HG03159 (cell line): ENCODE data around the gene DNASE2.
"Not testable (repeated sequence)": the region's sequence is repeated elsewhere in the genome, so short reads cannot be mapped to it uniquely, and the experiment has no call there.

ENCODE experiments used
- ATAC-seq: cut with Tn5 transposase; IDR thresholded peaks from one replicate; pipeline ENCODE4 v1.9.1; 2021; ENCODE audit warnings: mild to moderate bottlenecking, moderate library complexity; ENCODE audit not compliant: unreplicated experiment

Gene DNASE2

GRCh38 chr19:12865746-12866415 lies 15.4 kb downstream of the DNASE2 start:
- ATAC-seq, result no peak

DNA sequence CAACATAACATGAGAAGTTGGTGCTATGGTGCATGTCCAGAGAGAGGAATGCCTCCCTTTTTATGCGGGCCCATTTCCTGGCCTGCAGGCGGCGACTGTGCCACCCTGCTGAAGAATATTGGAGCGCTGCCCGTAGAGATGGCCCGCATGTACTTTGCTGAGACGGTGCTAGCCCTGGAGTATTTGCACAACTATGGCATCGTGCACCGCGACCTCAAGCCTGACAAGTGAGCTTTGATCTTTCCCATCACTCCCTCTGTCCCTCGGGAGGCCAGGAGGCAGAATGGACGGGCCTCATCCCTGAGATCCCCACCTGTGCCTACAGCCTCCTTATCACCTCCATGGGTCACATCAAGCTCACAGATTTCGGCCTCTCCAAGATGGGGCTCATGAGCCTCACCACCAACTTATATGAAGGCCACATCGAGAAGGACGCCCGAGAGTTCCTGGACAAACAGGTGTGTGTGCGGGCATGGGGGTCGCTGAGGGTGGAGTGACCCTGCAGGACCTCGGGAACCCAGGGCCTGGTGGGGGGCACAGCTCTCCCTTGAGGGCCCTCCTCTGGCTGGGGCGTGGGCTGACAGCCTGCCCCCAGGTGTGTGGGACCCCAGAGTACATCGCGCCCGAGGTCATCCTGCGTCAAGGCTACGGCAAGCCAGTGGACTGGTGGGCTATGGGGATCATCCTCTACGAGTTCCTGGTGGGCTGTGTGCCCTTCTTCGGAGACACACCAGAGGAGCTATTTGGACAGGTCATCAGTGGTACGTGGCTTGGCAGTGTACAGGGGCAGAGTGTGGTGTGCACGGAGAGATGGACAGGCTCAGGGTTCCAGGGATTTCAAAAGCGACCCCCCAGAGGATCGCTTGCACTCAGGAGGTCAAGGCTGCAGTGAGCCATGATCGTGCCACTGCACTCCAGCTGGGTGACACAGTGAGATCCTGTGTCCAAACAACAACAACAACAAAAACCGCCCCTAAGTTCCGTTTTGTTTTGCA lies 16.2 kb downstream of the DNASE2 start:
- ATAC-seq, result no peak

- ATAC-seq, result no peak
Measured at GRCh38 chr19:12864143-12864542, 17.1 kb downstream of the DNASE2 start.

DNA sequence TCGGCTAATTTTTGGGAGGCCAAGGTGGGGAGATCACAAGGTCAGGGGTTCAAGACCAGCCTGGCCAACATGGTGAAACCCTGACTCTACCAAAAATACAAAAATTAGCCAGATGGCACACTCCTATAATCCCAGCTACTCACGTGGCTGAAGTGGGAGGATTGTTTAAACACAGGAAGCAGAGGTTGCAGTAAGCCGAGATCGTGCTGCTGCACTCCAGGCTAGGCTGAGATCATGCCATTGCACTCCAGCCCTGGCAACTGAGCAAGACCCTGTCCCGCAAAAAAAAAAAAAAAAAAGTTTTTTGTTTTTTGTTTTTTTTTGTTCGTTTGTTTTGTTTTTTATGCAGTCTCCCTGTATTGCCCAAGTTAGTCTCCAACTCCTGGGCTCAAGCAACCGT lies 21.7 kb downstream of the DNASE2 start:
- no peak for ATAC-seq

- no peak for ATAC-seq
Measured at GRCh38 chr19:12858041-12858928, 23.0 kb downstream of the DNASE2 start.

DNA sequence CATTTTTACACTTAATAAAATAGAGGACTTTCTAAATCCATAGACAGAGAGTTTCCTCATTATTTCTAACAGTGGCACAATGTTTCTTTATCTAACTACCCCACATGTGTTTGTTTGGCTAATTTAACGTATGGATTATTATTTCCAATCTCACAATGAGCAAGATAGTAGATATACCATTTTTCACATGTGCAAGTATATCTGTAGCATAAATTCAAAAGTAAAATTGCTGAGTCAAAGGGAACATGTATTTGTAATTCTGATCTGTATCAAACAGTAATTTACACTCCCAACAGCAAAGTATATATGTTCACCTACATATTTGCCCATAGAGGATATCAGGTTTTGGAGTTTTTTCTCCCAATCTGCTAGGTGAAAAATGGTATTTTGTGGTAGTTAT lies 24.6 kb downstream of the DNASE2 start:
- no peak for ATAC-seq

DNA sequence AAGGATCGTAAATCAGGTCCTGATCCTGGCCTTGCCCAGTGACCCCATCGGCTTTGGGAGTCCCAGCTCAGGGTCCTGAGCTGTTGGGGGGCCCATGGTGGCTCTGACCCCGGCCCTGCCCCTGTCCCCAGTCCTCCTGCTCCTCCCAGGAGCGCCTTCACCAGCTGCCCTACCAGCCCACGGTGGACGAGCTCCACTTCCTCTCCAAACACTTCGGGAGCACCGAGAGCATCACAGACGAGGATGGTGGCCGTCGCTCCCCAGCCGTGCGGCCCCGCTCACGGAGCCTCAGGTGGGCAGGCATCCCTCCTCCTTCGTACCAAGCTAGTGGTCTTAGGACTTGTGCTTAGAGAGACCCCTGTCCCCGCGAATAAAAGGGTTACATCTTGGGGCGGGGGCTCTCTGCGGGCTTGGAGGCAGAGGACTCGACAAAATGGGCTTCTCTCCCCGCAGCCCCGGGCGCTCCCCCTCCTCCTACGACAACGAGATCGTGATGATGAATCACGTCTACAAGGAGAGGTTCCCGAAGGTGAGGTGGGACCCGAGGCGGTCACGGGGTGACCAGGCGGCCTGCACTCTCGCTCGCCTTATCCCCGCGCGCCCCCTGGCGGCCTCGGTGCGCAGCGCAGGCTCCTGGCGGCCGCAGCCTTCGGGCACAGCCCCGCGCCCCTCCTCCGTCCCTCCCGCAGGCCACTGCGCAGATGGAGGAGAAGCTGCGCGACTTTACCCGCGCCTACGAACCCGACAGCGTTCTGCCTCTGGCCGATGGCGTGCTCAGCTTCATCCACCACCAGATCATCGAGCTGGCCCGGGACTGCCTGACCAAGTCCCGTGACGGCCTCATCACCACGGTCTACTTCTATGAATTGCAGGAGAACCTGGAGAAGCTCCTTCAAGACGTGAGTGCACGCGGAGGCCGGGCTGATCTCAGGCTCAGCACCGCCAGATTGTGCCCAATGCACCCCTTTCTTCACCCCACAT lies 33.8 kb downstream of the DNASE2 start:
- ATAC-seq, result no peak

GRCh38 chr19:12846613-12847012 lies 34.6 kb downstream of the DNASE2 start:
- not testable (repeated sequence) for ATAC-seq

GRCh38 chr19:12843999-12844732 lies 37.1 kb downstream of the DNASE2 start:
- ATAC-seq, result no peak

- no peak for ATAC-seq
Measured at GRCh38 chr19:12843328-12843727, 37.9 kb downstream of the DNASE2 start.

DNA sequence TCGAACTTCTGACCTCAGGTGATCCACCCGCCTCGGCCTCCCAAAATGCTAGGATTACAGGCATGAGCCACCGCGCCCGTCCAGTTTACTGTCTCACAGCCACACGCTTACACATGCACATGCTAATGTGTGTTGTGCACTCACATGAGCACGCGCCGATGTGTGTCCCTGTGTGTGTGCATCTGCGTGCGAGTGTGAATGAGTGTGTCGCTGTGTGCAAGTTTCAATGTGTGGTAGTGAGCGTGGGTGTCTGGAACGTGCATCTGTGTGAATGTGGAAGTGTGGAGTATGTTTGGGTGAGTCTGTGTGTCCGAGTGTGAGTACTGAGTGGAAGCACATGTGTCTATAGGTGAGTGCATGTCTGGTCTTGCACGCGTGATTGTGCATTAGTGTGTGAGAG lies 38.7 kb downstream of the DNASE2 start:
- ATAC-seq, result no peak

GRCh38 chr19:12841094-12841493 lies 40.2 kb downstream of the DNASE2 start:
- no peak for ATAC-seq

GRCh38 chr19:12840091-12841079 lies 40.9 kb downstream of the DNASE2 start:
- no peak for ATAC-seq

DNA sequence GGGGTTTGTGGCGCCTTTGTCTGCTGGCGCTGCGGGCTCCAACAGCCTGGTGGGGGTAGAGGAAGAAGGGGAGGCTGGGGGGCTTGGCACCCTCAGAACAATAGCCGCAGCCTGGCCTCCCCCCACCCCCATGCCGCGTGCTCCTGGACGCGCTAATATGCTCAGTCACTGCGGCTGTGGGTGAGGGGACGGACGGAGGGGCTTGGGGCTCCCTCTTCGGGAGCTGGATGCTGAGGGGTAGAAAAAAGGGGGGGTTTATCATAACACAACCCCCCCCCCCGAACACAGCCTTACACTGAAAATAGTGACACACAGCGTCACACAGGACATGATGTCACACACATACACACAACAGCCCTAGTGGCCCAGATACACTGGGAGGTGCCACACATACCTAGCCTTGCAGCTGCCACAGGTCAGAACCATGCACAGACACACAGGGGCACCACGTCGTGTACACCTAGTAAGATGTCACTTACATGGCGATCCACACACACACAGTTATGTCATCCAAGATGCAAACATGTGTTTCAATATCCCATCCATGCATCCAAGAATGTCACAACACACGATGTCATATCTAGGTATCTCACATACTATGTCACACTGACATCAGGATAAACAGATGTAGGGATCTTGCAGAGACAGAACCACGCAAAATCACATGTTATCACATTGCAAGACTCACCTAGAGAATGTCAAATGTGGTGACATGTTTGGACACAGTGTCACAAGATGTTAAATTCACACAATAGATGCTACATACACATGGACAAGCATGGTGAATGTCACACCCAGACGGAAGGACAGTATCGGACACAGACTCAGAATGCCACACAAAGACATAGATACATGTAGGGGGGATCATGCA lies 42.1 kb downstream of the DNASE2 start:
- ATAC-seq, result no peak

- no peak for ATAC-seq
Measured at GRCh38 chr19:12838182-12838885, 42.9 kb downstream of the DNASE2 start, which contains the start of gene MAST1. MAST1 (plus strand) TSS chr19:12838515; CDS start chr19:12838573, 58 bp downstream.

- no peak for ATAC-seq
Measured at GRCh38 chr19:12837225-12837624, 44.0 kb downstream of the DNASE2 start.
